ENCODE results near the gene AGTRAP. TPM values are rescaled to one million over a fixed set of nuclear protein-coding genes. Genes with fewer than 3 reads are reported as not detected.

The AGTRAP gene
- total and polyA plus RNA-seq, 12 donors: 23.4 to 104 (median 45.1) TPM

DNA sequence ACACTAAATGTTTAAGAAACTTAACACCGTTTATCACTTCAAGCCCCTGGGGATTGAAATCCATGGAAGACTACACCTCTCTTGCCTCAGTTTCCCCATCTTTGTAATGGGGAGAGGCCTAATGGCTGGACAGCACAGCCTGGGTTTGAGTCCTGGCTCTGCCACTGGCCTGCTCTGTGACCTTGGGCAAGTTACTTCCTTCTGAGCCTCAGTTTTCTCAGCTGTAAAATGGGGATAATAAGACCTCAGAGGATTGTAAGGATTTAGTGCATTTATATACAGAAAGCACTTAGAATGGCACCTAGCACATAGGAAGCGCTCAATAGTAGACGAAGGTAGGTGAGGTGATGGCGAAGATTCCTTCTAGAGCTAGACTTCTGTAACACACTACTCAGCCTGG is 5.5 kb downstream of the AGTRAP start:
- Histone ChIP-seq H3K27me3 (no peaks in the 10 kb centered on the region), H3K9me3 (replicated peaks in 1 of 3) (no peaks in the 10 kb centered on the region), H3K4me1 (replicated peaks in 1 of 2) (peaks cover 18 to 34% of the 10 kb centered on the region in 2 donors), H3K4me3 (no peak overlapping the region), H3K27ac (no peak overlapping the region), H3K36me3 (replicated peaks in 1 of 2) (no peaks in the 10 kb centered on the region)
- intact Hi-C loops (cut with DNase I): no loop called here
- WGBS, 4 donors: 88 to 92% (median 91%) methylated on average over 4 of the region's 4 CpGs
- DNase-seq: no peak
- TF ChIP-seq, protein P1, sequence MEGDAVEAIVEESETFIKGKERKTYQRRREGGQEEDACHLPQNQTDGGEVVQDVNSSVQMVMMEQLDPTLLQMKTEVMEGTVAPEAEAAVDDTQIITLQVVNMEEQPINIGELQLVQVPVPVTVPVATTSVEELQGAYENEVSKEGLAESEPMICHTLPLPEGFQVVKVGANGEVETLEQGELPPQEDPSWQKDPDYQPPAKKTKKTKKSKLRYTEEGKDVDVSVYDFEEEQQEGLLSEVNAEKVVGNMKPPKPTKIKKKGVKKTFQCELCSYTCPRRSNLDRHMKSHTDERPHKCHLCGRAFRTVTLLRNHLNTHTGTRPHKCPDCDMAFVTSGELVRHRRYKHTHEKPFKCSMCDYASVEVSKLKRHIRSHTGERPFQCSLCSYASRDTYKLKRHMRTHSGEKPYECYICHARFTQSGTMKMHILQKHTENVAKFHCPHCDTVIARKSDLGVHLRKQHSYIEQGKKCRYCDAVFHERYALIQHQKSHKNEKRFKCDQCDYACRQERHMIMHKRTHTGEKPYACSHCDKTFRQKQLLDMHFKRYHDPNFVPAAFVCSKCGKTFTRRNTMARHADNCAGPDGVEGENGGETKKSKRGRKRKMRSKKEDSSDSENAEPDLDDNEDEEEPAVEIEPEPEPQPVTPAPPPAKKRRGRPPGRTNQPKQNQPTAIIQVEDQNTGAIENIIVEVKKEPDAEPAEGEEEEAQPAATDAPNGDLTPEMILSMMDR (IDR thresholded peaks at IDR 0.05): no peak
- TF ChIP-seq POLR2A (IDR thresholded peaks at IDR 0.05): no peak

DNA sequence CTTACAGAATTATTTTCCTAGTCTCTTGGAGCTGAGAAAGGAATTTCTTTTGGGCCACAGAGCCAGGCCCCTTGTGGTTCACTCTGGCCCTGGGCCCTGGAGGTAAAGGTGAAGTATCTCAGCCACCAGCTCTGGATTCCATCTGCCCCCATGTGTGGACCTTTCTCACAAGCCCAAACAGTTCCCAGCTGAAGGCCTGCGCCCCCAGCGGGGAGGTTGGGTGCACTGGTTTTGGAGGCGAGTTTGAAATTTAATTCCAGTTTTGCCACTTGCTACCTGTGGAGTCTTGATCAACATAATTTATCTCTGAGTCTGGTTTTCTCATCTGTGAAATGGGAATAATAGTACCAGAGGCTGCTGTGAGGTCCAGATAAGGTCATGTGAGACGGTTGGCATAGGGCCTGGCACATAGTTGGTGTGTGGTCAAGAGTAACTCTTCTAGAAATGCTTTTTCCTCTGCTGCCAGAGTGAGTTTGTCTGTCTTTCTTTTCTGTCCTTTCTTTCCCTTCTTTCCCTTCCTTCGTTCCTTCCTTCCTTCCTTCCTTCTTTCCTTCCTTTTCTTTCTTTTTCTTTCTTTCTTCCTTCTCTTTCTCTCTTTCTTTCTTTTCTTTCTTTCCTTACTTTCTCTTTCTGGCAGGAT is 6.1 kb downstream of the AGTRAP start:
- 83 to 86% (median 84%) methylated on average over 4 to 5 of the region's 5 CpGs for WGBS, 4 donors
- no peak for DNase-seq
- H3K4me3 ChIP-seq: no peak overlapping the region
- no peak for TF ChIP-seq POLR2A (IDR thresholded peaks at IDR 0.05)
- TF ChIP-seq, protein P1 (IDR thresholded peaks at IDR 0.05): no peak
- intact Hi-C loops (cut with DNase I): no loop called here
- H3K27me3 ChIP-seq: no peaks in the 10 kb centered on the region
- H3K9me3 ChIP-seq (replicated peaks in 1 of 3): no peaks in the 10 kb centered on the region
- H3K36me3 ChIP-seq (replicated peaks in 1 of 2): no peaks in the 10 kb centered on the region
- peaks cover 17 to 34% of the 10 kb centered on the region in 2 donors for H3K4me1 ChIP-seq (replicated peaks in 1 of 2)
- no peak overlapping the region for H3K27ac ChIP-seq

- TF ChIP-seq, protein P1 (IDR thresholded peaks at IDR 0.05): no peak
- no peak for TF ChIP-seq POLR2A (IDR thresholded peaks at IDR 0.05)
- no peaks in the 10 kb centered on the region for H3K27me3 ChIP-seq
- 80 to 88% (median 85%) methylated on average over 9 of the region's 9 CpGs for WGBS, 4 donors
- no peaks in the 10 kb centered on the region for H3K9me3 ChIP-seq (replicated peaks in 1 of 3)
- H3K36me3 ChIP-seq (replicated peaks in 1 of 2): peaks cover 0 to 8% of the 10 kb centered on the region in 2 donors
- intact Hi-C loops (cut with DNase I): no loop called here
- no peak for DNase-seq
- H3K4me3 ChIP-seq: no peak overlapping the region
- peaks cover 11 to 16% of the 10 kb centered on the region in 2 donors for H3K4me1 ChIP-seq (replicated peaks in 1 of 2)
- no peak overlapping the region for H3K27ac ChIP-seq
Observed at GRCh38 chr1:11744287-11744686, 8.4 kb downstream of the AGTRAP start.

DNA sequence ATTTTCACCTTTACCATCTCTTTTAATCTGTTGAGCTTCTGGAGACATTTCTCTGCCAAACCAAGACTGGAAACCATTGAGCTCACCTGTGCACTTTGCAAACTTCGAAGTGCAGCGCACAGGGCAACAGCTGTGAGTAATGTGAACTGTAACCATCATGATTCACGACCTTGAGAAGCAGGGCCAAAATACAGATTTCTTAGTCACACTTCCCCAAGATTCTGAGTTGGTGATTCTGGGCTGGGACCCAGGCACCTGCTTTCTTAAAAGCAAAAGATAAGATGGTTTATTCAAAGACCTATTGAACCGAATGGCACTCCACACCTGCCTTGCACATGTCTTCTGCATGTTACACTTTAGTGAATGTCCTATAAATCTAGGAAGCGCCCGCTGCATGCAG is 10.2 kb downstream of the AGTRAP start:
- H3K36me3 ChIP-seq (replicated peaks in 1 of 2): peaks cover 0 to 24% of the 10 kb centered on the region in 2 donors
- H3K9me3 ChIP-seq (replicated peaks in 1 of 3): no peaks in the 10 kb centered on the region
- H3K4me3 ChIP-seq: no peak overlapping the region
- H3K4me1 ChIP-seq (replicated peaks in 1 of 2): peaks cover 11 to 16% of the 10 kb centered on the region in 2 donors
- TF ChIP-seq, protein P1 (IDR thresholded peaks at IDR 0.05): no peak
- no peak for TF ChIP-seq POLR2A (IDR thresholded peaks at IDR 0.05)
- H3K27ac ChIP-seq: peak overlapping the region in 3 of 5 donors; percentile 7 to 56 (median 27)
- WGBS, 4 donors: 50 to 61% (median 56%) methylated on average over 6 of the region's 6 CpGs
- no peaks in the 10 kb centered on the region for H3K27me3 ChIP-seq
- intact Hi-C loops (cut with DNase I): no loop called here
- peak in 5 of 7 donors; percentile 45 to 69 (median 56) for DNase-seq

Measured in adrenal gland (tissue), 12 donors.